OCI-LY1 (cell line): Measurements from ENCODE around the gene MZT2B.
"Not testable (repeated sequence)": the region's sequence is repeated elsewhere in the genome, so short reads cannot be mapped to it uniquely, and the experiment has no call there.

ENCODE experiments used
- H2AFZ ChIP-seq: fragments of 200-600 bp; sonication (generic), shearing (Covaris generic); 2 replicates; pipeline ENCODE4 v1.6.0; 2014; ENCODE audit warnings: antibody characterized with exemption, mild to moderate bottlenecking, low read length
- H3F3A ChIP-seq: fragments of 200-600 bp; sonication (generic), shearing (Covaris generic); 2 replicates; pipeline ENCODE4 v1.6.0; 2014; ENCODE audit warnings: mild to moderate bottlenecking, antibody characterized with exemption, low read length, moderate library complexity; ENCODE audit not compliant: insufficient read depth
- H3K27ac ChIP-seq: fragments of 200-600 bp; sonication (generic); 2 replicates; pipeline ENCODE4 v1.5.1; 2014; ENCODE audit warnings: low read length, mixed run types, mild to moderate bottlenecking, low read depth; ENCODE audit not compliant: poor library complexity, severe bottlenecking
- H3K27me3 ChIP-seq: fragments of 200-600 bp; sonication (generic); 2 replicates; pipeline ENCODE4 v1.6.0; 2014; ENCODE audit warnings: antibody characterized with exemption, mild to moderate bottlenecking, low read length, moderate library complexity; ENCODE audit not compliant: insufficient read depth
- H3K36me3 ChIP-seq: fragments of 200-600 bp; sonication (generic); 2 replicates; pipeline ENCODE4 v1.6.1; 2014; ENCODE audit warnings: mild to moderate bottlenecking, antibody characterized with exemption, low read length, moderate library complexity, mixed read lengths; ENCODE audit not compliant: insufficient read depth
- H3K4me1 ChIP-seq: fragments of 200-600 bp; sonication (generic); 2 replicates; pipeline ENCODE4 v1.5.1; 2014; ENCODE audit warnings: mild to moderate bottlenecking, low read length, moderate library complexity; ENCODE audit not compliant: insufficient read depth, severe bottlenecking
- H3K4me2 ChIP-seq: fragments of 200-600 bp; sonication (generic), shearing (Covaris generic); 2 replicates; pipeline ENCODE4 v1.6.1; 2014; ENCODE audit warnings: low read length
- H3K4me3 ChIP-seq: fragments of 200-600 bp; sonication (generic); 2 replicates; pipeline ENCODE4 v1.5.1; 2014; ENCODE audit warnings: low read length, low read depth, mild to moderate bottlenecking, mixed read lengths; ENCODE audit not compliant: poor library complexity, severe bottlenecking
- H3K79me2 ChIP-seq: fragments of 200-600 bp; shearing (Covaris generic); 2 replicates; pipeline ENCODE4 v1.6.1; 2016; ENCODE audit warnings: mixed run types, low read length, mixed read lengths; ENCODE audit not compliant: insufficient read depth
- H3K9ac ChIP-seq: fragments of 200-600 bp; sonication (generic), shearing (Covaris generic); 2 replicates; pipeline ENCODE4 v1.6.1; 2014; ENCODE audit warnings: mild to moderate bottlenecking, low read length, mixed read lengths
- H3K9me2 ChIP-seq: fragments of 200-600 bp; sonication (generic), shearing (Covaris generic); 2 replicates; pipeline ENCODE4 v1.6.1; 2014; ENCODE audit warnings: low read depth, mild to moderate bottlenecking, low read length, mixed read lengths
- H3K9me3 ChIP-seq: fragments of 200-600 bp; shearing (Covaris generic); 2 replicates; pipeline ENCODE4 v1.6.1; 2014; ENCODE audit warnings: low read length, mixed read lengths
- H4K20me1 ChIP-seq: fragments of 200-600 bp; sonication (generic), shearing (Covaris generic); 2 replicates; pipeline ENCODE4 v1.6.0; 2016; ENCODE audit warnings: mild to moderate bottlenecking, low read length; ENCODE audit not compliant: insufficient read depth
- EZH2 ChIP-seq: fragments of 200-600 bp; sonication (generic), shearing (Covaris generic); IDR thresholded peaks from 2 replicates; pipeline ENCODE4 v1.8.0; 2017; ENCODE audit warnings: borderline replicate concordance, mixed run types, mild to moderate bottlenecking, antibody characterized with exemption, low read length, moderate library complexity, mixed read lengths
- TF ChIP-seq, protein P1 (sequence below): fragments of 200-600 bp; sonication (generic), shearing (Covaris generic); IDR thresholded peaks from 2 replicates; pipeline ENCODE4 v1.5.1; 2017; ENCODE audit warnings: mild to moderate bottlenecking, antibody characterized with exemption, low read length, moderate library complexity, mixed read lengths

Gene MZT2B

GRCh38 chr2:130198343-130198742 is 16.3 kb downstream of the MZT2B start, which contains the start of gene TUBA3E:
Gene TUBA3E, minus strand, starts transcription at chr2:130198439. Its CDS starts 79 bp downstream, at chr2:130198360.
- no peak within 1 kb of the TSS for H3K4me2 ChIP-seq
- H3K27ac ChIP-seq = no peak within 1 kb of the TSS
- TF ChIP-seq, protein P1, sequence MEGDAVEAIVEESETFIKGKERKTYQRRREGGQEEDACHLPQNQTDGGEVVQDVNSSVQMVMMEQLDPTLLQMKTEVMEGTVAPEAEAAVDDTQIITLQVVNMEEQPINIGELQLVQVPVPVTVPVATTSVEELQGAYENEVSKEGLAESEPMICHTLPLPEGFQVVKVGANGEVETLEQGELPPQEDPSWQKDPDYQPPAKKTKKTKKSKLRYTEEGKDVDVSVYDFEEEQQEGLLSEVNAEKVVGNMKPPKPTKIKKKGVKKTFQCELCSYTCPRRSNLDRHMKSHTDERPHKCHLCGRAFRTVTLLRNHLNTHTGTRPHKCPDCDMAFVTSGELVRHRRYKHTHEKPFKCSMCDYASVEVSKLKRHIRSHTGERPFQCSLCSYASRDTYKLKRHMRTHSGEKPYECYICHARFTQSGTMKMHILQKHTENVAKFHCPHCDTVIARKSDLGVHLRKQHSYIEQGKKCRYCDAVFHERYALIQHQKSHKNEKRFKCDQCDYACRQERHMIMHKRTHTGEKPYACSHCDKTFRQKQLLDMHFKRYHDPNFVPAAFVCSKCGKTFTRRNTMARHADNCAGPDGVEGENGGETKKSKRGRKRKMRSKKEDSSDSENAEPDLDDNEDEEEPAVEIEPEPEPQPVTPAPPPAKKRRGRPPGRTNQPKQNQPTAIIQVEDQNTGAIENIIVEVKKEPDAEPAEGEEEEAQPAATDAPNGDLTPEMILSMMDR = no peak
- no peak for TF ChIP-seq EZH2
- H3K36me3 ChIP-seq = no peaks in the 10 kb centered on the region
- H3K27me3 ChIP-seq = no peaks in the 10 kb centered on the region
- no peaks in the 10 kb centered on the region for H4K20me1 ChIP-seq
- no peak within 1 kb of the TSS for H3K9ac ChIP-seq
- no peaks in the 10 kb centered on the region for H3K79me2 ChIP-seq
- no peaks in the 10 kb centered on the region for H3F3A ChIP-seq
- H2AFZ ChIP-seq = no peak within 1 kb of the TSS
- no peaks in the 10 kb centered on the region for H3K4me1 ChIP-seq
- H3K9me2 ChIP-seq = no peaks in the 10 kb centered on the region
- no peak within 1 kb of the TSS for H3K4me3 ChIP-seq
- no peaks in the 10 kb centered on the region for H3K9me3 ChIP-seq

DNA sequence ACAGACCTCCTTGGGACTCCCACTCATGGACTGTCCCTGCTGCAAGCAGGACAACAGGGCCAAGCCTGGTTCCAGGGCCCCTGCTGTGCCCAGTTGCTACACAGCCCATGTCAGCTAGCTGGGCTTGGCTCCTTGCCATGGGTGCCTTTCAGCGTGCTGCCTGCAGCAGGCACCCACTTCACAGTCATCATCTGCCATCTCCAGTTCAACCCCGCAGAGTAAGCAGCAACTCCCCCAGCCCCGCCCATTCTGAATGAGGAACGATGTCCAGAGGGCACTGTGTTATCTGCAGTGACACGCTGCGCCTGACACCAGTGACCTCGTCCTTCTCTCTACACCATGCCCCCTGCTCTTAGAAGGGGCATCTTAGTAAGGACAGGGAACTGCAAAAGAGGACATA is 20.5 kb downstream of the MZT2B start:
- not testable (repeated sequence) for H3K4me2 ChIP-seq, H3K36me3 ChIP-seq, H3K27ac ChIP-seq, H3K9me3 ChIP-seq, H3K4me1 ChIP-seq, H4K20me1 ChIP-seq, H3K4me3 ChIP-seq, H3K9me2 ChIP-seq, H3F3A ChIP-seq, H2AFZ ChIP-seq, H3K27me3 ChIP-seq, H3K9ac ChIP-seq, H3K79me2 ChIP-seq

- not testable (repeated sequence) for H3K4me3 ChIP-seq, H3K79me2 ChIP-seq, H3K9me3 ChIP-seq, H3K27ac ChIP-seq, H3K4me2 ChIP-seq, H2AFZ ChIP-seq, H3K9me2 ChIP-seq, H3K27me3 ChIP-seq, H3K36me3 ChIP-seq, H3F3A ChIP-seq, H3K4me1 ChIP-seq, H4K20me1 ChIP-seq, H3K9ac ChIP-seq
Measured at GRCh38 chr2:130203150-130203549, 21.1 kb downstream of the MZT2B start.

- H3K27ac ChIP-seq, H3K4me2 ChIP-seq, H3K9ac ChIP-seq, H3K27me3 ChIP-seq, H4K20me1 ChIP-seq, H3K36me3 ChIP-seq, H3K4me1 ChIP-seq, H3K79me2 ChIP-seq, H3K9me3 ChIP-seq, H3F3A ChIP-seq, H3K9me2 ChIP-seq, H2AFZ ChIP-seq, H3K4me3 ChIP-seq: not testable (repeated sequence)
Measured at GRCh38 chr2:130207051-130207450, 25.0 kb downstream of the MZT2B start.

DNA sequence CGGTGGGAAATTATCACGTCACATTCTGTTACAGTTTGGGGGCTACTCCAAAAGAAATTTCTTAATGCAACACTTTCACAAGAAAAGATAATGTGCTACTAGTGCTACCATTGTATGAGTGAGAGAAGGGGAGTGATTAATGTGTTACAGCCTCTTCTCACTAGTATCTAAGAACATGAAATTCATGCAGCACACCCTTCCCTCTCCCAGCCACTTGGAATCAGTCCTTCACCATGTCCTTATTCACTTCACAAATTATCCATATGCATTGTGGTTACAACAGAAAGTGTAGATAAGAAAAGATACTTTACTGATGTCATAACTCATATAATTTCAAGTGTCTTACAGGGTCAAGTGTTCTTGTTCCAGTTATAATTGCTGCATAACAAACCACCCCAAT is 37.1 kb downstream of the MZT2B start:
- H3K9me3 ChIP-seq, H4K20me1 ChIP-seq, H3K27me3 ChIP-seq, H3K36me3 ChIP-seq, H3K4me3 ChIP-seq, H3K79me2 ChIP-seq, H3K9ac ChIP-seq, H2AFZ ChIP-seq, H3F3A ChIP-seq, H3K27ac ChIP-seq, H3K4me2 ChIP-seq, H3K4me1 ChIP-seq, H3K9me2 ChIP-seq: not testable (repeated sequence)

DNA sequence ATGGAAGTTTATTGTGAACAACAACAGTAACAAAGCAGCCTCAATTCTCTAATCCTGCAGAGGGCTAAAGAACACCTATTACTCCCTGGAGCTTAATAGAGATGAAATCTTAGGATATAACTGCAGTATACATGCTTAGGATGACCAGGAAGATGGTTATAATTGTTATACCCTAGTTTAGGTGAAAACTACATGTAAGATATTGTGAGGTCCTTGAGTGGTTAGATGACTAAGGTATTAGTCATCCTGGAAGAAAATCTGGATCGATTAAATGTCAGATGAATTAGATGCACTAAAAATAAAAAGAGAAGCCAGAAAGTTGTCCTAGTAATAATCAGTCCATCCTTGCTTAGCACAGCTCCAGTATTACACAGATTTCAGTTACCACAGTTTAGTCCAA is 38.4 kb downstream of the MZT2B start:
- not testable (repeated sequence) for H3K4me2 ChIP-seq, H3K9me2 ChIP-seq, H2AFZ ChIP-seq, H3K9ac ChIP-seq, H4K20me1 ChIP-seq, H3K4me3 ChIP-seq, H3K27ac ChIP-seq, H3K79me2 ChIP-seq, H3K9me3 ChIP-seq, H3K4me1 ChIP-seq, H3K27me3 ChIP-seq, H3F3A ChIP-seq, H3K36me3 ChIP-seq

- H3K4me2 ChIP-seq, H3K27ac ChIP-seq, H3K4me1 ChIP-seq, H2AFZ ChIP-seq, H3K9me2 ChIP-seq, H3K4me3 ChIP-seq, H3K79me2 ChIP-seq, H3K27me3 ChIP-seq, H3F3A ChIP-seq, H3K36me3 ChIP-seq, H3K9ac ChIP-seq, H3K9me3 ChIP-seq, H4K20me1 ChIP-seq: not testable (repeated sequence)
Measured at GRCh38 chr2:130222523-130222922, 40.5 kb downstream of the MZT2B start.
